Keratinocyte (primary cell): ENCODE results near the gene ZNF407. TPM values are rescaled to one million over a fixed set of nuclear protein-coding genes. Genes with fewer than 3 reads are reported as not detected.

Source experiments
- DNase-seq: peaks from one replicate; pipeline ENCODE4 v3.0.0-alpha.2; 2011; ENCODE audit warnings: low read depth, missing footprints, low spot score
- FAIRE-seq: peaks from 2 replicates; lab custom pipeline; 2011; peaks lifted over from hg19 to GRCh38; lab: Jason Lieb, UNC
- H2AFZ ChIP-seq: 2 replicates; pipeline ENCODE4 v1.6.0; 2012; ENCODE audit warnings: low read length, control low read depth, inconsistent platforms; ENCODE audit not compliant: control insufficient read depth
- H3K27ac ChIP-seq: 2 replicates; pipeline ENCODE4 v1.5.1; 2011; ENCODE audit warnings: low read length; ENCODE audit not compliant: control insufficient read depth, insufficient read depth
- H3K27me3 ChIP-seq: 3 replicates; pipeline ENCODE4 v1.6.0; 2011; ENCODE audit warnings: low read length; ENCODE audit not compliant: control insufficient read depth, insufficient read depth; ENCODE audit errors: extremely low read depth
- H3K36me3 ChIP-seq, 2 experiments: 2 replicates in 1 of 2; 3 replicates in 1 of 2; pipeline ENCODE4 v1.5.1; 2011; ENCODE audit warnings: low read length in 2 of 2, mild to moderate bottlenecking in 1 of 2; ENCODE audit not compliant: control insufficient read depth in 2 of 2, insufficient read depth in 2 of 2; ENCODE audit errors: extremely low read depth in 1 of 2
- H3K4me1 ChIP-seq: 3 replicates; pipeline ENCODE4 v1.5.1; 2011; ENCODE audit warnings: low read length; ENCODE audit not compliant: control insufficient read depth, insufficient read depth; ENCODE audit errors: extremely low read depth
- H3K4me2 ChIP-seq: 3 replicates; pipeline ENCODE4 v1.6.0; 2011; ENCODE audit warnings: low read depth, low read length; ENCODE audit not compliant: control insufficient read depth, insufficient read depth; ENCODE audit errors: extremely low read depth
- H3K4me3 ChIP-seq, 3 experiments: fragments of 200-600 bp in 1 of 3; sonication (generic) in 1 of 3; 2 replicates in 2 of 3; 3 replicates in 1 of 3; pipeline ENCODE4 v1.5.1; 2011 to 2016; ENCODE audit warnings: low read length in 3 of 3, mild to moderate bottlenecking in 3 of 3, control low read depth in 2 of 3, inconsistent platforms in 1 of 3, low read depth in 1 of 3, mixed read lengths in 1 of 3, mixed run types in 1 of 3, moderate library complexity in 1 of 3; ENCODE audit not compliant: control insufficient read depth in 2 of 3, insufficient read depth in 2 of 3; ENCODE audit errors: extremely low read depth in 1 of 3
- H3K79me2 ChIP-seq: 2 replicates; pipeline ENCODE4 v1.6.0; 2012; ENCODE audit warnings: low read length; ENCODE audit not compliant: control insufficient read depth, insufficient read depth
- H3K9ac ChIP-seq: 3 replicates; pipeline ENCODE4 v1.6.0; 2011; ENCODE audit warnings: low read length; ENCODE audit not compliant: control insufficient read depth, insufficient read depth; ENCODE audit errors: extremely low read depth
- H3K9me1 ChIP-seq: 3 replicates; pipeline ENCODE4 v1.6.0; 2011; ENCODE audit warnings: low read length; ENCODE audit not compliant: control insufficient read depth, insufficient read depth; ENCODE audit errors: extremely low read depth
- H3K9me3 ChIP-seq: 2 replicates; pipeline ENCODE4 v1.5.1; 2012; ENCODE audit warnings: low read depth, low read length; ENCODE audit not compliant: control insufficient read depth
- H4K20me1 ChIP-seq: 3 replicates; pipeline ENCODE4 v1.6.0; 2011; ENCODE audit warnings: low read length; ENCODE audit not compliant: control insufficient read depth, insufficient read depth; ENCODE audit errors: extremely low read depth
- CTCF ChIP-seq, 3 experiments: IDR thresholded peaks in 1 of 3; conservative IDR thresholded peaks in 1 of 3; optimal IDR thresholded peaks in 1 of 3; 2 replicates in 2 of 3; 3 replicates in 1 of 3; pipeline versions ENCODE3 to v1.5.1; 2011; ENCODE audit warnings: low read length in 3 of 3, mild to moderate bottlenecking in 3 of 3, moderate library complexity in 2 of 3, control low read depth in 1 of 3, inconsistent platforms in 1 of 3; ENCODE audit not compliant: insufficient read depth in 2 of 3; ENCODE audit errors: extremely low read depth in 1 of 3
- EZH2 ChIP-seq: IDR thresholded peaks from one replicate; pipeline ENCODE4 v1.6.1; 2012; ENCODE audit warnings: inconsistent platforms, mild to moderate bottlenecking, low read length, moderate library complexity
- dilution Hi-C: fragments of 300-500 bp; cut with MboI; formaldehyde crosslinking; loops from one replicate; pipeline ENCODE4 v1.7.0; 2020; ENCODE audit warnings: low sequenced_read_pairs; ENCODE audit not compliant: extremely low pct_ligation_motif_present
- polyA plus RNA-seq, 5 experiments: library from polyadenylated mRNA; depleted of rRNA in 3 of 5; stranded (reverse) in 3 of 5; stranded (forward) in 1 of 5; unstranded in 1 of 5; fragments of >200 nt; gene quantifications; 1 replicate in 1 of 5; 2 replicates in 3 of 5; 3 replicates in 1 of 5; pipeline versions ENCODE4 v1.2.1 to v1.2.3, GENCODE V29; 2011 to 2012; ENCODE audit warnings: missing spikeins in 2 of 5, low read depth in 1 of 5, low replicate concordance in 1 of 5

ZNF407 gene
- polyA plus RNA-seq, 1 donor (not counting 4 experiments of a cell fraction or from before 2014, with no cell fraction given): 3.8 TPM

DNA sequence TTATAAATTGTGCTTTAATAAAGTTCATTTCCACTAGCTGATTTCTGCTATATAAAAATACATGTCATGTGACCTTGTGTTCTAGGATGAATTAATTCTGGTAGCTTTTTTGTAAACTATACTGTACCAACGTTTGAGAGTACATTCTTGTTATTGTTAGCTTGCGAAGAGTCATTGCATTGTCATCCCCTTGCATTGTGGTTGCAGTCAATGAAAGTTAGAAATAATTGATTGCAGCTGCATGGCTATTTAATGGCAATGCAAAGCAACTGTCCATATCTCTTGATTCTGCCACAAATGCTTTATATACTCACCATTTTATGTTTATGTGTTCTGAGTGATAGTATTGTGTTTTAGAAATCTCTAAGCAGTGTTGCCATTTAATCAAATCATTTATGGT lies 91.6 kb downstream of the ZNF407 start:
- no peak overlapping the region for H3K27ac ChIP-seq
- dilution Hi-C loops: no loop called here
- H3K9me3 ChIP-seq: no peaks in the 10 kb centered on the region
- no peak overlapping the region for H3K4me3 ChIP-seq
- no peaks in the 10 kb centered on the region for H4K20me1 ChIP-seq
- no peaks in the 10 kb centered on the region for H3K27me3 ChIP-seq
- H3K36me3 ChIP-seq: peaks cover 0 to 2% of the 10 kb centered on the region in 2 experiments
- DNase-seq: no peak
- no peak for TF ChIP-seq CTCF (optimal IDR thresholded peaks at IDR 0.05 in 1 of 3, IDR thresholded peaks at IDR 0.05 in 1 of 3, conservative IDR thresholded peaks at IDR 0.05 in 1 of 3; ENCODE audit: extremely low read depth in 1 of 3, insufficient read depth in 2 of 3, low read length in 3 of 3)
- no peak for TF ChIP-seq EZH2
- H2AFZ ChIP-seq: no peak overlapping the region
- H3K4me2 ChIP-seq: no peak overlapping the region
- no peaks in the 10 kb centered on the region for H3K79me2 ChIP-seq
- no peak overlapping the region for H3K9ac ChIP-seq
- FAIRE-seq: no peak
- H3K9me1 ChIP-seq: no peaks in the 10 kb centered on the region
- no peaks in the 10 kb centered on the region for H3K4me1 ChIP-seq

- Histone ChIP-seq H3K4me1 (no peaks in the 10 kb centered on the region), H3K79me2 (no peaks in the 10 kb centered on the region), H2AFZ (no peak overlapping the region), H3K4me3 (no peak overlapping the region), H3K4me2 (no peak overlapping the region), H3K9me1 (no peaks in the 10 kb centered on the region), H3K27me3 (no peaks in the 10 kb centered on the region), H3K9me3 (no peaks in the 10 kb centered on the region), H4K20me1 (no peaks in the 10 kb centered on the region), H3K27ac (no peak overlapping the region), H3K9ac (no peak overlapping the region), H3K36me3 (no peaks in the 10 kb centered on the region)
- dilution Hi-C loops: no loop called here
- FAIRE-seq (no peak), DNase-seq (no peak)
- TF ChIP-seq EZH2 (no peak), CTCF (optimal IDR thresholded peaks at IDR 0.05 in 1 of 3, IDR thresholded peaks at IDR 0.05 in 1 of 3, conservative IDR thresholded peaks at IDR 0.05 in 1 of 3; ENCODE audit: extremely low read depth in 1 of 3, insufficient read depth in 2 of 3, low read length in 3 of 3) (no peak)
Observed at GRCh38 chr18:74692367-74693013, 94.8 kb downstream of the ZNF407 start.
